SK-N-SH treated with all-trans-retinoic acid at 6 μM for 48 hours (cell line): ENCODE data around the gene FNDC11.

Source experiments
- ATAC-seq: fragments of 200-7000 bp; cut with Tn5 transposase; 3 replicates; pipeline ENCODE4 v1.9.1; 2020; ENCODE audit warnings: mild to moderate bottlenecking, moderate library complexity
- BACH2 ChIP-seq: fragments of 250-450 bp; sonication (Bioruptor Pico); IDR thresholded peaks from 2 replicates; pipeline ENCODE4 v1.9.0; 2021; ENCODE audit warnings: mild to moderate bottlenecking, borderline replicate concordance
- CREB5 ChIP-seq: fragments of 250-450 bp; sonication (Bioruptor Pico); IDR thresholded peaks from 2 replicates; pipeline ENCODE4 v1.5.1; 2020; ENCODE audit warnings: low read depth, mild to moderate bottlenecking, moderate library complexity
- CSRNP3 ChIP-seq: fragments of 250-450 bp; sonication (Bioruptor Pico); IDR thresholded peaks from 2 replicates; pipeline ENCODE4 v1.5.1; 2021; ENCODE audit warnings: mild to moderate bottlenecking, moderate library complexity
- ESRRG ChIP-seq: fragments of 250-450 bp; sonication (Bioruptor Pico); IDR thresholded peaks from 2 replicates; pipeline ENCODE4 v1.6.1; 2021; ENCODE audit warnings: mild to moderate bottlenecking
- GLIS3 ChIP-seq: fragments of 250-450 bp; sonication (Bioruptor Pico); IDR thresholded peaks from 2 replicates; pipeline ENCODE4 v1.5.0; 2020; ENCODE audit warnings: mild to moderate bottlenecking, moderate library complexity
- ISL1 ChIP-seq: fragments of 250-450 bp; sonication (Bioruptor Pico); IDR thresholded peaks from 2 replicates; pipeline ENCODE4 v2.1.2; 2022; ENCODE audit warnings: mild to moderate bottlenecking, moderate library complexity
- OSR1 ChIP-seq: fragments of 250-450 bp; sonication (Bioruptor Pico); IDR thresholded peaks from 2 replicates; pipeline ENCODE4 v1.8.0; 2022; ENCODE audit warnings: moderate library complexity, mild to moderate bottlenecking, inconsistent platforms
- PATZ1 ChIP-seq: fragments of 250-450 bp; sonication (Bioruptor Pico); IDR thresholded peaks from 2 replicates; pipeline ENCODE4 v1.8.0; 2020; ENCODE audit warnings: mild to moderate bottlenecking, moderate library complexity, borderline replicate concordance
- POU6F1 ChIP-seq: fragments of 250-450 bp; sonication (Bioruptor Pico); IDR thresholded peaks from 2 replicates; pipeline ENCODE4 v1.8.0; 2021; ENCODE audit warnings: low read depth, mild to moderate bottlenecking, moderate library complexity, borderline replicate concordance
- PPARA ChIP-seq: fragments of 250-450 bp; sonication (Bioruptor Pico); IDR thresholded peaks from 2 replicates; pipeline ENCODE4 v1.5.0; 2020; ENCODE audit warnings: mild to moderate bottlenecking, borderline replicate concordance
- RARB ChIP-seq: fragments of 250-450 bp; sonication (Bioruptor Pico); IDR thresholded peaks from 2 replicates; pipeline ENCODE4 v1.8.0; 2021; ENCODE audit warnings: mild to moderate bottlenecking, moderate library complexity
- SNAI2 ChIP-seq: fragments of 250-450 bp; sonication (Bioruptor Pico); IDR thresholded peaks from 2 replicates; pipeline ENCODE4 v1.5.0; 2020; ENCODE audit warnings: mild to moderate bottlenecking, moderate library complexity
- TOX ChIP-seq: fragments of 250-450 bp; sonication (Bioruptor Pico); IDR thresholded peaks from 2 replicates; pipeline ENCODE4 v1.8.0; 2021; ENCODE audit warnings: mild to moderate bottlenecking, moderate library complexity, borderline replicate concordance
- TSHZ2 ChIP-seq: fragments of 250-450 bp; sonication (Bioruptor Pico); IDR thresholded peaks from 2 replicates; pipeline ENCODE4 v1.5.0; 2020; ENCODE audit warnings: mild to moderate bottlenecking, moderate library complexity
- ZC3H10 ChIP-seq: fragments of 250-450 bp; sonication (Bioruptor Pico); IDR thresholded peaks from 2 replicates; pipeline ENCODE4 v1.5.1; 2021; ENCODE audit warnings: mild to moderate bottlenecking, moderate library complexity
- ZFP30 ChIP-seq: fragments of 450-650 bp; formaldehyde crosslinking; IDR thresholded peaks from 2 replicates; pipeline ENCODE4 v1.5.0; 2022; ENCODE audit warnings: mild to moderate bottlenecking, moderate library complexity
- ZNF70 ChIP-seq: fragments of 450-650 bp; formaldehyde crosslinking; IDR thresholded peaks from 2 replicates; pipeline ENCODE4 v1.5.0; 2020; ENCODE audit warnings: mild to moderate bottlenecking, moderate library complexity
- ZNF8 ChIP-seq: fragments of 450-650 bp; formaldehyde crosslinking; IDR thresholded peaks from 2 replicates; pipeline ENCODE4 v1.5.0; 2020; ENCODE audit warnings: mild to moderate bottlenecking, moderate library complexity

FNDC11 gene

GRCh38 chr20:63564036-63564810 lies 10.3 kb downstream of the FNDC11 start (continued):
- TF ChIP-seq PPARA (no peak), GLIS3 (CRISPR knock-in tag) (no peak), ZFP30 (CRISPR knock-in tag) (no peak), SNAI2 (CRISPR knock-in tag) (no peak), CREB5 (CRISPR knock-in tag) (no peak)

GRCh38 chr20:63565021-63565698 lies 11.2 kb downstream of the FNDC11 start:
- TF ChIP-seq OSR1 (CRISPR knock-in tag) (no peak), ISL1 (CRISPR knock-in tag) (no peak), CSRNP3 (CRISPR knock-in tag) (no peak), SNAI2 (CRISPR knock-in tag) (no peak), PATZ1 (CRISPR knock-in tag) (no peak), TSHZ2 (CRISPR knock-in tag) (no peak)

GRCh38 chr20:63565699-63566335 lies 11.9 kb downstream of the FNDC11 start:
- ATAC-seq, result no peak
- TF ChIP-seq TSHZ2 (CRISPR knock-in tag), result no peak
- TF ChIP-seq CREB5 (CRISPR knock-in tag), result no peak
- no peak for TF ChIP-seq PPARA
- TF ChIP-seq OSR1 (CRISPR knock-in tag), result no peak
- TF ChIP-seq PATZ1 (CRISPR knock-in tag), result no peak
- TF ChIP-seq ZNF70, result no peak
- no peak for TF ChIP-seq POU6F1 (CRISPR knock-in tag)
- no peak for TF ChIP-seq BACH2 (CRISPR knock-in tag)
- TF ChIP-seq RARB (CRISPR knock-in tag), result no peak
- no peak for TF ChIP-seq TOX (CRISPR knock-in tag)
- TF ChIP-seq ESRRG (CRISPR knock-in tag), result no peak
- no peak for TF ChIP-seq ZNF8 (CRISPR knock-in tag)
- TF ChIP-seq ZC3H10 (CRISPR knock-in tag), result no peak
- TF ChIP-seq, all 23 proteins: peak for 0

More at GRCh38 chr20:63565021-63565698, 11.2 kb downstream of the FNDC11 start:
- ATAC-seq, result no peak
